HTR-8/SVneo (cell line): ENCODE results near the gene CDK17.
"Not testable (repeated sequence)": the region's sequence is repeated elsewhere in the genome, so short reads cannot be mapped to it uniquely, and the experiment has no call there.

Experiments used
- DNase-seq: peaks from one replicate; pipeline ENCODE4 v3.0.0; 2011; ENCODE audit warnings: low spot score, mixed read lengths; ENCODE audit not compliant: insufficient read length
- FAIRE-seq: peaks from 2 replicates; lab custom pipeline; 2011; peaks lifted over from hg19 to GRCh38; lab: Jason Lieb, UNC

Gene CDK17

DNA sequence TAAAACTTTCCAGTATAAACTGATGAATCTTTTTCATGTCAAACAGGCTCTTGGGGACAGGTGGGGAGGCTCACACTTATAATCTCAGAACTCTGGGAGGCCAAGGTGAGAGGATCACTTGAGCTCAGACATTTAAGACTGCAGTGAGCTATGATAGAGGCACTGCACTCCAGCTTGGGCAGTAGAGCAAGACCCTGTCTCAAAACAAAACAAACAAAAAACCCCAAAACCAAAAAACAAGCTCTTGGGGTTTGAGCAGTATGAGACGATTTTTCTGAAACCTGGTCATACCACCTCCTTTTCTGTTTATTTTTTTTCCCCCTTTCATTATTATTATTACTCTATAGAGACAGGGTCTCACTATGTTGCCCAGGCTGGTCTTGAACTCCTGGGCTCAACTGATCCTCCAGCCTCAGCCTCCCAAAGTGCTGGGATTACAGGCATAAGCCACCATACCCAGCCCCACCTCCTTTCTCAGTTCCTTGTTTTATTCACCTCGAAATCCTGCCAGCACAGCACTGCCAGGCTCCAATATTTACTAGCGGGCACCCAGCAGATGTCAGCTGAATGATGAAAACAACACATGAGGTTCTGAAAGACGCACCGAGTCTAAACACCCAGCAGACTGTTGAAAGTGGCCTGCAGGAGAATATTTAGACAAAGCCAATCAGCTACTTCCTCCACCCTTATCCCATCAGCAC is 19.5 kb upstream of the CDK17 start:
- no peak for DNase-seq

DNA sequence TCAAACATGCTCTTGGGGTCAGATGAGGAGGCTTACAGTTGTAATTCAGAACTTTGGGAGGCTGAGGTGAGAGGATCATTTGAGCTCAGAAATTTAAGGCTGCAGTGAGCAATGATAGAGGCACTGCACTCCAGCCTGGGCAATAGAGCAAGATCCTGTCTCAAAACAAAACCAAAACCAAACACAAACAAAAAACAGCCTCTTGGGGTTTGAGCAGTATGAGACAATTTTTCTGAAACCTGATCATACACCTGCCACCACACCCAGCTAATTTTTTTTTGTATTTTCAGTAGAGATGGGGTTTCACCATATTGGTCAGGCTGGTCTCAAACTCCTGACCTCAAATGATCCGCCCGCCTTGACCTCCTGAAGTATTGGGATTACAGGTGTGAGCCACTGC is 17.4 kb upstream of the CDK17 start:
- DNase-seq, FAIRE-seq: not testable (repeated sequence)

More for the DNA sequence above, 19.5 kb upstream of the CDK17 start:
- no peak for FAIRE-seq

DNA sequence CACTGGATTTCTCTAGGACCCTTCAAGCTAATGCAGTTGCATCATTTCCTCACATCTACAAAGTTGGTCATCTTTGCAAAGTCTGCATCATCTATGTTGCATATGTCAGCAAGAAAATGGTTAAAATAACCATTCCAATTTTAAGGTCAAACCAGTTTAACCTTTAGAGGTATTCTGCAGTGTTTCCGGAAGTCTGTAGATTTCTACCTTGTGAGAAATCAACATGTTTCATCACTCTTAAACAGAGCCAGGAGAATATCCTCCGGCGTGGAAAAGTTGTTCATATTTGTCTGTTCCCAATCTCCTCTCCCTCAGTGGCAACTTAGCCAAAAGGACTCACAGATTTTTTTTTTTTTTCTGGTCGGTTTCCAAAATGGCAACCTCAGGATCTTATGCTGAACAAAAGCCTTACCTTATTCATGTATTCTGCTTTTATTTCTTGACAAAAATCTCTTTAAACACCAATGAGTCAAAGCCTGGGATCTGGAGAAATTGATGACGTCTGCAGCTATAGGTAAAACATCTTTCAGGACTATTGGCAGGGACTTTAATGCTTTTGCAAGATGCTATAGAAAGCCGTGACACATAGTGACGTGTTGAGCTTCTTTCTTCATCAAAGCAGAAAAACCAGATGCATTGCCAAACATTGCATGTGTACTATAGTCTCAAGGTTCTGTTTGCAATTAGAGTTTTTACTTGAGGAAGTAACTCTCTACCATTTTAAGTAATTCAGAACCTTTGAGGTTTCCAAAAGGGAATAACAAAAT is 16.0 kb upstream of the CDK17 start:
- DNase-seq (no peak), FAIRE-seq (no peak)

DNA sequence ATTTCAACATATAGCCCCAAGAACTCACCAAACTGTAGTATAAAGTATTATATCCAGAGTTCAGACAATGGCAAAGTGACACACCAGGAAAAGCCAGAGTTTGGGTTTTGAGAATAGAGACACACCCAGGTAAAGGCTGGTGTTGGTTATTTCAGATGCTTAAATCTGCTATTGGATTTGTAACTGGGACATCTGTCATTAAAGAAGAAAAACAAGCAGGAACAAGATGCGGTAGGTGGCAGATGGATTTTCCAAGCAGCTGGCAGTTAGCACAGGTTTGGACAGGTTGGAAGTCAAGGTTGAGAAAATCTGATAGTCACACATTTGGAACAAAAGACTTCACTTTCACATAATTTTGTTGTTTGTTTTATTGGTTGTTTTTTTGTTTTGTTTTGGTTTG is 14.4 kb upstream of the CDK17 start:
- DNase-seq: no peak
- FAIRE-seq: no peak

DNA sequence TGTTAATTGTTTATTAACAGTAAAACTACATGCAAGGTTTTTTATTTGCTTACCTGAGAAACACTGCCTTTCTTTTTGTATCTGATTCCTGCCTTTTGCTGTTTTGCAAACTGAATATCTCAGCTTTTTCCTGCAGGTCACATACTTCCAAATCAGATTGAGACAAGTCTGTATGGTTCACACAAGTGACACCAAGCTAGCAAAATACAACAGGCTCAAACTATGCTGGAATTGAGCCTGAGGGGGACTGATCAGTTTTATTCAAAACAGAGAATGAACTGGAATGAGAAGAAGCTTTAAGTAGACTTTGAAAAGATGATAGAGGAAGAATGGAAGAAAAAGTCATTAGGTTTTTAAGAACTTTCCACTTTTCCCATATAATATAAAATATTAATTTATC is 12.2 kb upstream of the CDK17 start:
- no peak for DNase-seq
- FAIRE-seq: no peak

DNA sequence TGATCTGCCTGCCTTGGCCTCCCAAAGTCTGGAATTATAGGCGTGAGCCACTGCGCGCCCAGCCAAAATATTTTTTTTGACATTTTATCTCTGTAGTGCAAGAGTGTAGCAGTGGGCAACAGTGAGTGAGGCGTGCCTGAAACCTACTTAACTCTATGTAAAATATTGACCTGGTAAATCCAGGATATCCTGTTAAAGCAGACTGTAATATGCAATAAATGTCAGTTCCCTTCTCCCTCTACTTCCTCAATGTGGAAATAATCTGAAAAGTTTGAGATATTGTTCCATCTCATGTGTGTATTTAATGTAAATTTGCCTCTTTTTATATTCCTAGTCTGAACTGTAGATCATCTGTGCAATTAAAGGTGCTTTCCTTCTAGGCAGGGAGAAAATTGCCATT is 9.5 kb upstream of the CDK17 start:
- DNase-seq: no peak
- no peak for FAIRE-seq

DNA sequence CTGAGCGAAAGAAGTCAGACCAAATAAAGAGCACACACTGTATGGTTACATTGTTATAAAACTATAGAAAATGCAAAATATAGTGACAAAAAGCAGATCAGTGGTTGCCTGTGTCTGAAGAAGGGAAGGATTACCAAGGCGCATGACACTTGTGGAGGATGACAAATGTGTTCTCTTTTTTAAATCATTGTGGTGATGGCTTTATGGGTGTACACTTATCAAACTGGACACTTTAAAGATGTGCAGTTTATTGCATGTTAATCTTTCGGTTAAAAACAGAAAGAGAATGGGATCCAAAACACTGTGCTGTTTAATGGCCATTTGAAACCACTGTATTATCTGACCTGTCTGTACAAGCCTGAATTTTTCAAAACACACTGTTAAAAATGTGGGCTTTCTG is 8.8 kb upstream of the CDK17 start:
- DNase-seq: no peak
- no peak for FAIRE-seq

DNA sequence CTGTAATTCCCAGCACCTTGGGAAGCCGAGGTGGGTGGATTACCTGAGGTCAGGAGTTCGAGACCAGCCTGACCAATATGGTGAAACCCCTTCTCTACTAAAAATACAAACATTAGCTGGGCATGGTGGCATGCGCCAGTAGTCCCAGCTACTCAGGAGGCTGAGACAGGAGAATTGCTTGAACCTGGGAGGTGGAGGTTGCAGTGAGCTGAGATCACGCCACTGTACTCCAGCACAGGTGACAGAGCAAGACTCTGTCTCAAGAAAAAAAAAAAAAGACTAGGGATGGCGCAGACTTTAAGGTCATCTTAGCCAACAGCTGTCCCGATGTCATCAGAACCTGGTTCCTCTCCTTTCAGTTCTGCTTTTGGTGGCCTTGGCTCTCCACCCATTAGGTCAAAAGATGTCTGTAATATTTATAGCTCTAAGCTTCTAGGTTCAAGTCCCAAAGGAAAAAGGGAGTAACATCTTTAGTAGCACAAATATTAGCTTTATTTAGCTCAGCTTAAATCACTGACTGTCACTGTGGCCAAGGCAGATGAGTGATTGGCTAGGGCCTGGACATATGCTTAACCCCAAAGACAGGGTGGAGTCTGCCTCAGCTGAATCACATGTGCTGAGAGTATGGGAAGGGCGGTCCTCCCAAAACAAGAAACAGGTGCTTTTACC is 7.3 kb upstream of the CDK17 start:
- FAIRE-seq: not testable (repeated sequence)

DNA sequence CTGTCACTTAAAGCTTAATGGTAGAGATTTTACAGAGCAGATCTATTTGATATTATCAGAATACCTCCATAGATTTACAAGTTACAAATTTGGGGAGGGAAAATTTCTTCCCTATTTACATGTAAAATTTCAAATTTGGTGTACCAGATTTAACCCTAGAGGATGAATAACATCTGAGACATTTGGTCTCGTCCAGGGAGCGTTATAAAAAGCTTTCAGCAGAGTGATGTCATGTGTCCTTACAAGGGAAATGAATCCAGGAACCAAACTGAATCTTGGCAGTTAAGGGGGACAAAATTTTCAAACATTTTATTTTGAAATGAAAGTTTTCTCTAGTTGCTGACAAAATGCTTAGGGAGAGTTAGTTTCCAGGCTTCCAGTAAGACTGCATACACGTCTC is 4.5 kb upstream of the CDK17 start:
- FAIRE-seq (no peak), DNase-seq (no peak)

More for the DNA sequence above, 7.3 kb upstream of the CDK17 start:
- not testable (repeated sequence) for DNase-seq

DNA sequence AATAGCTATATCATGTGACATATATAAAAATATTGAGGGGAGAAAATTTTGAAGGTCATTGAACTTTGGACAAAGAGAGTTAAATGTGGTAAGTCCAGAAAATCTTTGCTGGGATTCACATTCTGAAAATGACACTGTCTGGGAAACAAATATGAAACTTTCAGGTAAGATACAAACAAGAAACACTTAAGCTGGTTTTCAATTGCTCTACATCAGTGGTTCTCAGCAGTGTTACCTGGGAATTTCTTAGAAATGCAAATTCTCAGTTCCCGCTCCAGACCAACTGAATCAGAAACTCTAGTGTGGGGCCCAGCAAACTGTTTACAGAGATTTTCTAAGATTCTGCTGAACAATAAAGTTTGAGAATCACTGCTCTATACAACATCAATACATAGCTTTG is 3.6 kb upstream of the CDK17 start:
- no peak for DNase-seq

DNA sequence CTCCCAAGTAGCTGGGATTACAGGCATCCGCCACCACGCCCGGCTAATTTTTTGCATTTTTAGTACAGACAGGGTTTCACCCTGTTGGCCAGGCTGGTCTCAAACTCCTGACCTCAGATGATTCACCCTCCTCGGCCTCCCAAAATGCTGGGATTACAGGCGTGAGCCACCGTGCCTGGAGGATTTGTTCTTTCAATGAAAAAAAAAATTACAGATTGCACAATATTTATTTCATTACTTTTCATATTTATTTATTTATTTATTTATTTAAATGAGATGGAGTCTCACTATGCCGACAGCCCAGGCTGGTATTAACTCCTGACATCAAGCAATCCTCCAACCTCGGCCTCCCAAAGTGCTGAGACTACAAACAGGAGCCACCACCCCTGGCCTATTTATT is 2.3 kb upstream of the CDK17 start:
- DNase-seq, FAIRE-seq: not testable (repeated sequence)

More for the DNA sequence above, 3.6 kb upstream of the CDK17 start:
- FAIRE-seq: no peak

DNA sequence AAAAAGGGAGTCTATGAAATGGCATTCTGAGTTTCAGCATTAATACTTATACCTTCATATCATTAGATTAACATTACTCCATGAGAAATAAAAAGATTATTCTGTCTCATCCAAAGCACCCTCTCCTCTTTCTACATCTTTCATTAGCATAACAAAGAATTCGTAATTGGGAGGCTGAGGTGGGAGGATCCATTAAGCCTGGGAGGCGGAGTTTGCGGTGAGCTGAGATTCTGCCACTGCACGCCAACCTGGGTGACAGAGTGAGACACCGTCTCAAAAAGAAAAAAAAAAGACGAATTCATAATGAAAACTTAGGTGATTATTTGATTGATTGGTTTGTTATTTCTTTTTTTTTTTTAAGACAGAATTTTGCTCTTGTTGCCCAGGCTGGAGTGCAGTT is 1.8 kb upstream of the CDK17 start:
- no peak for DNase-seq
- FAIRE-seq: no peak

DNA sequence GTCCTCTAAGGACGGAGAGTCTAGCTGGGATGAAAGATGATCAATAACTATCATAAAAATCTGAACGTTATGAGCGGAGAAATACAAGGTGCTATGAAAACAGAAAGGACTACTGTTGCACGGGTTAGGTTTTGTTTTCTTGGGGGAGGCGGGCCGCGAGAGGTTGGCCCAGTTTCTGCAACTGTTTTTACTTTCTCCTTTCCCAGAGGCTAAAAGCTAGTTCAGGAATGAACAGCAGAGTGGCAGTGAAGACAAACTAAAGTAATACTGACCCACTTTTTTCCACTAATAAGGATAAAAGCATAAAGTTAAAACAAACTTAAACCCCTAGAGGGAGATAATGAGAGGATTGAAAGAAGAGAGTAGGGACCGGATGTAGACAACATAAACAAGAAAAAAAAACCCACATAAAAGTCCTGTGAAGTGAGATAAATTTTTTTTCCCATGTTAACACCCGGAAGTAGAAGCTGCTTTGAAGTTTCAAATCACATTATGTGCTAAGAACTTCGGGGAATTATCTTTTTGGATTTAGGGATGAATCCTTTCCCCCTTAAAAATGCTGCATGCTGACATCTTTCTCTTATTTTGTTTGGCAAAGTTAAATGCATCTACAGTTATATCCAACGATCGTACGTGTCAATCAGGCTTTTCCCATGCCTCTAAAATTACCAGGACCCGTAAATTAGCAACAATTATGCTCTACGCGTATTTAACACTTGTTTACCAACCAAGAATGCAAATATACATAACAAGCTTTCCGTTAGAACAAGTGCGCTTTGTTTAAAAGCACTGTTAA is 1.0 kb upstream of the CDK17 start:
- no peak for FAIRE-seq
- DNase-seq: peak; percentile 79

DNA sequence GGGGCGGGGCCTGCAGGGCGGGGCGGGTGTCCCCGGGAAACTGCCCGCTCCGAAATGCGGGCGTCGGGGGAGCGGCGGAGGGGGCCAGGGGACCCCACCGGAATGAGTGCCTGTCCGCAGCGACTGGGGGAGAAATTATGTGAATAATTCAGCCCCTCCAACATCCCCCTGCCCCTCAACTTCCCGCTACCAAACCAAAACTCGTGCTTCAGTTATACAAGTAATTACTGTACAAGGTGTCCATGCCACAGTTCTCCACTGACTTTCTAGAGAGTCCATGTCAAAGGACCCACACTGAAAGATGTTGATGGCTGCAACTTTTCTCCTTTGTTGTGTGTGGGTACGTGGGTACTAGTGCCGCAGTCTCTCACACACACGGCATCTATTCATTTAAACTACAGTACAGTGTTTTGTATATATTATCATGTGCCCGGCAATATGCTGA is 414 bp upstream of the CDK17 start:
- DNase-seq (no peak), FAIRE-seq (no peak)

DNA sequence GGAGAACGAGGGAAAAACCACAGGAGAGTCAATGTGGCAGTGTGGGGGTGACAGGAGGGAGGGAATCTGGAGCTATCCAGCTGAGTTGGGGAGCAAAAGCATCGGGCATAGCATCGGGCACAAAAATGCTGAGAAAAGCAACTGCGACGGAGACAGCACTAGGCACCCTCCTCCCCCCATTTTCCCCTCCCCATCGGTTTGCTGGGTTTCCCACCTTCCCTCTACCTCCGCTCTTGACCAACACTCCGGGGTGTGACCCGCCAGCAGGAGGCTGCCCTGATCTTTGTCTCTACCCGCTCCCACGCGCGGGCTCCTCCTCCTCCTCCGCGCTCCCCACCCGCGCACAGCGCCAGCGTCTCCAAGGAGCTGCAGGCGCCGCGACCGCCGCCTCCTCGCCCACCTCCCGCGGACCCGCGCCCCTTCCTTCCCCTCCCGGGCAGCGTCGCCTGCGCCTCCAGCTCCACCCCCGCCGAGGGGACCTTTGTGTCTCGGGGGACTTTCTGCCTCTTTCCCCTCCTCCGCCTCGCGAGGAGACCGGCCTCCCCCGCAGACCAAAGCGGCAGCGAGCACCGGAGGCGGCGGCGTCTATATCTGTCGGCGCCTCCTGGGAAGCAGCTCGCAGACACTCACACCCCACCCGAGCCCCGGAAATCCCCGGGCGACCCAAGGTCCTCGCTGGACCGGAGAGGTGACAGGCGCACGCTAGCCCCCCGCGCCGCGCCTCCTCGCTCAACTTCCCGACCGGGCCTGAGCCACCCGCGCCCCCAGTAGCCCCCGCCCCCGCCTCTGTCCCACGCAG is 920 bp downstream of the CDK17 start:
- FAIRE-seq (no peak), DNase-seq (peak; percentile 45)

DNA sequence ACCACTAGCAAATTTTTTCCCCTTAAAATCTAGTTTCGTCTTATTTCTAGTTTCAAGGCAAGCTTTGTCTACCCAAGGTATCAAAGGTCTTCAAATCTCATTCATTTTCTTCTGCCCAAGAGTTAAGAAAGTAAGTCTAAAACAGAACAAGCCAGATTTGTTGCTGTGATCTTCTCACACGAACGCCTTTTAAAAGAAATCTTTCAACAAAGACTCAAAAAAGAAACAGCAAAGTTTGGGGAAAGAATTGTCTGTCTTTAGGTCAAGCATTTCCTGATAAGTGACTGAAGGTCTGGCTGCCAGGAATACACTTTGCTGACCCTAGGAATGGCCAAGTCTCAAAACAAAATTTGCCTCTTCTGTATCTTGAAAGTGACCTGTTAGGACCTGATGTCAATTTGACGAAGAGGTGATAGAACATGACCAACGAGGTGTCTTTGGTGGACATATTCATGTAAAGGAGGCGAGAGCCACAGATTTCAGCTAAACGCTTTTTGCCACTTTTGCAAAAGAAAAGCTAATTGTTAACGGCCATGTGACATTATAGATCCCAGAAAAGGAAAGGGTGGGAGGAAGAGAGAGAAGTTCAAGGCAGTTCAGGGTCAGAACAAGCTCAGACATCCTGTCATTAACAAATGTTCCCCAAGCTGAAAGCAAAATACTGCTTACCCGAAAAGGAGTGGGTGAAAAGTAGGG is 1.7 kb downstream of the CDK17 start:
- DNase-seq (no peak), FAIRE-seq (no peak)

DNA sequence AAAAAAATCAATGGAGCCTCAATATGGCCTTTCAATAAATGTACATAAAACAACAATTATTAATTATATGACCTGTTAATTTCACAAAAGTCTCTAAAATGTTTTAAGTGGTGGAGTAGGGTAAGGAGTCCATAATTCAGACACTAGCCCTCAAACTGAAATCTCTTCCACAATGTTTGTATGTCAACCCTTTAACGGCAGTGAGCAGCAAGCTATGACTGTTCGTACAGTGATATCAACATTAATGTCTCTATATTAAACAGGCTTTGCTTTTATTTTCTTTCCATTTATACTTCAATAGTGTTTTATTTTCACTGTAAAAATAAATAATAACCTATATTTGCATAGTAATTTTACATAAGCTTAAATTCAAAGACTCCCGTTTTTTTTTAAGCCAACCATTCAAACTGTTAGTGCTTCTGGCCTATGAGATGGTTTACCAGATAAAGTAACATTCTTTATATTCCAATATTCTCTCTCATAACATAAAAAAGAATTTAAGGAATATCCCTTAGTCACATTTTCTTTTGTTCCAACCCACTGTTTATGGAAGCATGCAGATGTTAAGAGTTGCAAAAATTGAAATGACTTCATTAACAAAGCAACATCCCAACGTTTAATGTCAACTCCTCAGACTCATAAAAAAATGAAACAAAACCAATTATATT is 2.3 kb downstream of the CDK17 start:
- FAIRE-seq (no peak), DNase-seq (peak; percentile 15)

DNA sequence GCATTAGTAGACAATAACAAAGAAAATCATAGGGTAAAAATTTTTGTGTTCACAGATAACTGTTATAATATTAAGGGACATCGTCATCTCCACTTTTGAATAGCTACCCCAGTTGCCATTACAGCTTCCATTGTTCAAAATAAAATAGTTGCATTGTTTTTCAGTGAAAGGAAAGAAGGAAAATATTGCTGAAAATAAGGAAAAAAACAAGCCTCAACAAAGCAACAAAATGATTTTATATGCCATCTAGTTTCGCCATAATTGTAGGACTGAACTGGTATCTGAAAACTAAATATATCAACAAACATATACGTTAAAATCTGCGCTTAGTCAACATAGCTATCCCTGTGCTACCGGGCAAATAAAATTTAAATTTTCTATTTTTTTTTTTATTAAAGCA is 3.3 kb downstream of the CDK17 start:
- FAIRE-seq (no peak), DNase-seq (no peak)
